ENCODE measurements around the gene RHOBTB3. TPM values are rescaled to one million over a fixed set of nuclear protein-coding genes. Genes with fewer than 3 reads are reported as not detected.

RHOBTB3 gene
- total RNA-seq, 2 donors from 2014 or later: 56.2 to 89.9 TPM

DNA sequence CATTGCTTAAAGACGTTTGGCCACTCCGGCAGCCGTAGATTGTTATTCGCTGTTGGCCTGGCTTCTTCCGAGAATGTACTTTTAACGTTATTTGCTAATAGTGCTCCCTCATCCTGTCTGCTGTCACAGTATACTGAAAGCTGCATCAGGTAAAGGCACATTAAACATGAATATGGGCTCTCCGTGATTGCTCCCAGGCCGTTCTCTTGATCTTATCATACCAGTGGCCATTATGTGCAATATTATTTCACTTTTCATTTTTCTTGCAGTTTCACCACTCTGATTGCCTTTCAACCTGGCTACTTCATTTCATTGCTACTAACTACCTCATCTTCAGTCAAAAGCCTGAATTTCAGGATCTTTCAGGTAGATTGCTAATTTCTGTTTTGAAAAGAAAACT lies 57.4 kb downstream of the RHOBTB3 start:
- Histone ChIP-seq H3K4me1 (no peaks in the 10 kb centered on the region), H3K36me3 (peaks cover 51% of the 10 kb centered on the region)
- no peak for DNase-seq (ENCODE audit: low spot score)

DNA sequence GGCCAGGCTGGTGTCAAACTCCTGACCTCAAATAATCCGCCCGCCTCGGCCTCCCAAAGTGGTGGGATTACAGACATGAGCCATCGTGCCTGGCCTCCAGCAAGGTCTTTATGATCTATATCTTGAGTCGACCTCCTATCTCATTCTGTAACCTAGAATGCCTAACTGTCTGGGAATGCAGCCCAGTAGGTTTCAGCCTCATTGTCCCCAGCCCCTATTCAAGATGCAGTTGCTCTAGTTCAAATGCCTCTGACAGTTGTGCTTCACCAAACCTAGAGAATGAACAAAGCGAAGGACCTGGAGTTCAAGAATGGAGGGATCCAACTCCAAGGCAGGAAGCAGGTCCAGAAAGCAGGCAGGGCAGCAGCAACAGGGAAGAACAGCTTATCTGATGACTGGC lies 60.6 kb downstream of the RHOBTB3 start:
- H3K4me1 ChIP-seq: no peaks in the 10 kb centered on the region
- DNase-seq (ENCODE audit: low spot score): no peak
- H3K36me3 ChIP-seq: peaks cover 58% of the 10 kb centered on the region
- H3K4me3 ChIP-seq: no peak overlapping the region
- TF ChIP-seq, protein P1, sequence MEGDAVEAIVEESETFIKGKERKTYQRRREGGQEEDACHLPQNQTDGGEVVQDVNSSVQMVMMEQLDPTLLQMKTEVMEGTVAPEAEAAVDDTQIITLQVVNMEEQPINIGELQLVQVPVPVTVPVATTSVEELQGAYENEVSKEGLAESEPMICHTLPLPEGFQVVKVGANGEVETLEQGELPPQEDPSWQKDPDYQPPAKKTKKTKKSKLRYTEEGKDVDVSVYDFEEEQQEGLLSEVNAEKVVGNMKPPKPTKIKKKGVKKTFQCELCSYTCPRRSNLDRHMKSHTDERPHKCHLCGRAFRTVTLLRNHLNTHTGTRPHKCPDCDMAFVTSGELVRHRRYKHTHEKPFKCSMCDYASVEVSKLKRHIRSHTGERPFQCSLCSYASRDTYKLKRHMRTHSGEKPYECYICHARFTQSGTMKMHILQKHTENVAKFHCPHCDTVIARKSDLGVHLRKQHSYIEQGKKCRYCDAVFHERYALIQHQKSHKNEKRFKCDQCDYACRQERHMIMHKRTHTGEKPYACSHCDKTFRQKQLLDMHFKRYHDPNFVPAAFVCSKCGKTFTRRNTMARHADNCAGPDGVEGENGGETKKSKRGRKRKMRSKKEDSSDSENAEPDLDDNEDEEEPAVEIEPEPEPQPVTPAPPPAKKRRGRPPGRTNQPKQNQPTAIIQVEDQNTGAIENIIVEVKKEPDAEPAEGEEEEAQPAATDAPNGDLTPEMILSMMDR (IDR thresholded peaks at IDR 0.05): no peak
- no peak overlapping the region for H3K27ac ChIP-seq
- H3K27me3 ChIP-seq: no peaks in the 10 kb centered on the region
- no peaks in the 10 kb centered on the region for H3K9me3 ChIP-seq

More for the DNA sequence above, 57.4 kb downstream of the RHOBTB3 start:
- Histone ChIP-seq H3K27me3 (no peaks in the 10 kb centered on the region), H3K9me3 (no peaks in the 10 kb centered on the region), H3K4me3 (no peak overlapping the region), H3K27ac (no peak overlapping the region)
- TF ChIP-seq, protein P1 (IDR thresholded peaks at IDR 0.05): no peak

DNA sequence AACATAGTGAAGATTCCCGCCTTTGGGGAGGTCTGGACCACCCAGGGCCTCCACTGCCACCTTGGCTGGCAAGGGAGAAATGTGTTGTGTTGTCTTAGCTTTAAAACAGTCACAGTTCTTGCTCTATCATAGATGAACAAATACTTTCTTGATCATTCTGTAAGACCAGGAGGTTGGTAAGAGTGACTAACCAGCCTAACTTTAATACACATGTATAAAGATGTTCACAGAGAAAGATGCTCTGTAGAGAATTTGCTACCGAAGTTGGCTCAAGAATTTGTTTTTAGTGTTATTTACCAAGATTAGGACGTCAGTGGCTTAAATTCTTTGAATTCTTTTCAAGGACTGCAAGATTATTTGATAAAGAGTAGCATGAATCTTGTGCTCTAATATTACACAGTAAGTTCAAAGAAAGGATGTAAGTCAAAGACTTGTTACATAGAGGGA lies 63.0 kb downstream of the RHOBTB3 start:
- Histone ChIP-seq H3K4me3 (no peak overlapping the region), H3K36me3 (peaks cover 45% of the 10 kb centered on the region), H3K27me3 (no peaks in the 10 kb centered on the region), H3K9me3 (no peaks in the 10 kb centered on the region), H3K4me1 (no peaks in the 10 kb centered on the region), H3K27ac (no peak overlapping the region)
- TF ChIP-seq, protein P1 (IDR thresholded peaks at IDR 0.05): no peak
- DNase-seq (ENCODE audit: low spot score): no peak

DNA sequence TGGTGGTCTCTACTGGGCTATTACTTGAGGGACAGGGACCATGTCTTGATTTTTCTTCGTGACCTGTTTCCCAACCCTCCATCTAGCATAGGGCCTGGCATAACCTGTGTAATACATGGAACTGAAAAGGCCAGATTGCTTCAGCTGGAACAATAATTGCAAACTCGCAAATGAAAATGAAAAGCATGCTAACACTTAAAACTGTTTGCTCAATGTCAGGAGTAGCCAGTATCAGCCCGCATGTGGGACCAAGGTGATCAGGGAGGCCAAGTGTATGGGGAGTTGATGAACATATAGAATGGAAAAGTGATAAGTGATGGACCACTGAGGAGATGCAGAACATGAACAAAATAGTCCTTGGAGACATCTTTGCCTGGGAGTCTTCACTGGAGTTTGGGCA lies 66.2 kb downstream of the RHOBTB3 start:
- TF ChIP-seq, protein P1 (IDR thresholded peaks at IDR 0.05): no peak
- Histone ChIP-seq H3K27me3 (no peaks in the 10 kb centered on the region), H3K27ac (no peak overlapping the region), H3K9me3 (no peaks in the 10 kb centered on the region), H3K4me1 (peaks cover 0 to 7% of the 10 kb centered on the region in 2 donors), H3K4me3 (no peak overlapping the region), H3K36me3 (peaks cover 23% of the 10 kb centered on the region)
- no peak for DNase-seq (ENCODE audit: low spot score)

DNA sequence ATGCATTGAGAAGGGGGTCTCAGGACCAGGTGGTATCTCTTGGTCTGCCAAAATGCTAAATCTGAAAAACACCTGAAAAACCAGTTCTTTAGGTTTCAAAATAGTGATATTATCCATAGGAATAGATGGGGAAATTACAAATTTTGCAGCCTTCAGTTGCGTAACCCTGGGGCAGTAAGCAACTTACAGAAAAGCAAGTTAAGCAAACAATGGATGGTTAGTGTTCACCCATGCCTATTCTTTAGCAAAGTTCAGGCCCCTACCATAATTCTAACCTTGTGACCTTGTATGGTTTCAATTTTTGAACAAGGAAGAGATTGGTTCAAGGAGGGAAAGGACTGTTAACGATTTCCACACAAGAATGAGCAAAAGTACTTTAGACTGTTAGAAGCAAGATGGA lies 66.9 kb downstream of the RHOBTB3 start:
- H3K27me3 ChIP-seq: no peaks in the 10 kb centered on the region
- no peak overlapping the region for H3K27ac ChIP-seq
- no peaks in the 10 kb centered on the region for H3K9me3 ChIP-seq
- peaks cover 18% of the 10 kb centered on the region for H3K36me3 ChIP-seq
- TF ChIP-seq, protein P1 (IDR thresholded peaks at IDR 0.05): no peak
- peaks cover 0 to 11% of the 10 kb centered on the region in 2 donors for H3K4me1 ChIP-seq
- H3K4me3 ChIP-seq: no peak overlapping the region
- no peak for DNase-seq (ENCODE audit: low spot score)

DNA sequence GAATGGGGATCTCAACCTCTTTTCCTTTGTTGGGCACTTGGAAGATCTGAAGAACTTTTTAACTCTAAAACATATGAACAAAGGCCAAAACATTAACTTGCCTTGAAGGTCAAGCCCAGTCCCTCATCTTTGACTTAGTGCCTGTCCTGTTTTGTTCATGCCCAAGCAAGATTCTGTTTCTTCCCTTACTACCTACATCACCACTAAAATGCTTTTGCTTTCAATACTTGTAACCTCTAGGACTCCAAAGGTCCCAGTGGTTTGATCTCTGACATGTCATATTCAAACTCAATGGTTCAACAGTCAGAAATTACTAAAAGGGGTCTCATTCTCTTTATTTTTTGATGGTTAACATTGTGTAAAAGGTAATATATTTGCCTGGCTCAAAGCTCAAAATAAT lies 67.4 kb downstream of the RHOBTB3 start:
- Histone ChIP-seq H3K36me3 (peaks cover 13% of the 10 kb centered on the region), H3K4me3 (no peak overlapping the region), H3K27me3 (no peaks in the 10 kb centered on the region), H3K9me3 (no peaks in the 10 kb centered on the region), H3K4me1 (peaks cover 0 to 16% of the 10 kb centered on the region in 2 donors), H3K27ac (no peak overlapping the region)
- TF ChIP-seq, protein P1 (IDR thresholded peaks at IDR 0.05): no peak
- DNase-seq (ENCODE audit: low spot score): no peak
